Pancreas (tissue), 10 donors: ENCODE results near the gene LAMTOR2. TPM values are rescaled to one million over a fixed set of nuclear protein-coding genes. Genes with fewer than 3 reads are reported as not detected.
"Not testable (repeated sequence)": the region's sequence is repeated elsewhere in the genome, so short reads cannot be mapped to it uniquely, and the experiment has no call there.

Experiments used
- ATAC-seq, 4 donors: fragments of 200-7000 bp; cut with Tn5 transposase; one replicate each; pipeline versions ENCODE4 v1.8.0 to v1.9.1; 2020; ENCODE audit warnings: mild to moderate bottlenecking in 4 of 4, moderate library complexity in 4 of 4
- DNase-seq, 6 donors: peaks; one replicate each; pipeline ENCODE4 v3.0.0-alpha.2; 2020
- FAIRE-seq: peaks from 2 replicates; lab custom pipeline; 2012; peaks lifted over from hg19 to GRCh38; lab: Jason Lieb, UNC
- H3K27ac ChIP-seq, 4 donors: fragments of 200-600 bp; sonication (generic); 1 replicate in 3 of 4; 2 replicates in 1 of 4; pipeline versions ENCODE4 v1.5.0 to v1.8.0; 2020
- H3K27me3 ChIP-seq, 4 donors: fragments of 200-600 bp; one replicate each; pipeline ENCODE4 v1.8.0; 2021
- H3K36me3 ChIP-seq, 3 donors: fragments of 200-600 bp; sonication (generic) in 1 of 3; one replicate each; pipeline versions ENCODE4 v1.5.0 to v1.8.0; 2020 to 2021
- H3K4me1 ChIP-seq, 3 donors: fragments of 200-600 bp; one replicate each; pipeline ENCODE4 v1.8.0; 2021
- H3K4me3 ChIP-seq, 4 donors: fragments of 200-600 bp; sonication (generic) in 2 of 4; one replicate each; pipeline versions ENCODE4 v1.5.0 to v1.8.0; 2020 to 2021
- H3K9me3 ChIP-seq, 4 donors: fragments of 200-600 bp; one replicate each; pipeline ENCODE4 v1.8.0; 2021
- WGBS, 2 donors: extraction: QIAGEN DNeasy Blood & Tissue Kit; methylation state at CpG; one replicate each; pipeline ENCODE4 v1.1.7; 2013; 5-methylcytosine and 5-hydroxymethylcytosine counted together
- intact Hi-C, 3 donors: fragments of 100-400 bp; cut with DNase I; formaldehyde crosslinking; loops; one replicate each; pipeline versions ENCODE4 v1.11.1 to v1.14.2; 2022
- polyA plus RNA-seq, 2 donors: library from polyadenylated mRNA; stranded (reverse); fragments of 200-250 nt; gene quantifications; one replicate each; pipeline ENCODE4 v1.2.3, GENCODE V29; 2013
- total RNA-seq, 6 donors: library from RNA; stranded (reverse); fragmentation: NEBNext Ultra II Directional in 4 of 6; extraction: Animal tissue kit (Norgen Biotek cat#: 25700) in 4 of 6; gene quantifications; one replicate each; pipeline versions ENCODE4 v1.2.1 to v1.2.4, GENCODE V29; 2021 to 2023
- TF ChIP-seq, protein P1 (sequence below), 4 donors: fragments of 200-600 bp; sonication (generic) in 3 of 4; IDR thresholded peaks; one replicate each; pipeline versions ENCODE4 v1.5.0 to v1.8.0; 2021; ENCODE audit warnings: antibody characterized with exemption in 4 of 4
- donor health status: healthy with polysubstance abuse.
- donor health status: DM: no; HTN: no; CAD: no; lungs with moderate emphysema.
- donor health status: DM: no; HTN: no; CAD: no.
- donor health status: control.
- donor health status: control.
- donor health status: Bipolar disorder and iron deficiency.
- donor health status: DM: yes; HTN: yes; CAD: no.
- donor health status: DM: no; HTN: no; CAD: no.
- donor health status: DM: no; HTN: no; CAD: no.
- donor health status: DM: yes; HTN: yes; CAD: no.

The LAMTOR2 gene
- total and polyA plus RNA-seq, 8 donors: 31.7 to 60.1 (median 33.2) TPM

DNA sequence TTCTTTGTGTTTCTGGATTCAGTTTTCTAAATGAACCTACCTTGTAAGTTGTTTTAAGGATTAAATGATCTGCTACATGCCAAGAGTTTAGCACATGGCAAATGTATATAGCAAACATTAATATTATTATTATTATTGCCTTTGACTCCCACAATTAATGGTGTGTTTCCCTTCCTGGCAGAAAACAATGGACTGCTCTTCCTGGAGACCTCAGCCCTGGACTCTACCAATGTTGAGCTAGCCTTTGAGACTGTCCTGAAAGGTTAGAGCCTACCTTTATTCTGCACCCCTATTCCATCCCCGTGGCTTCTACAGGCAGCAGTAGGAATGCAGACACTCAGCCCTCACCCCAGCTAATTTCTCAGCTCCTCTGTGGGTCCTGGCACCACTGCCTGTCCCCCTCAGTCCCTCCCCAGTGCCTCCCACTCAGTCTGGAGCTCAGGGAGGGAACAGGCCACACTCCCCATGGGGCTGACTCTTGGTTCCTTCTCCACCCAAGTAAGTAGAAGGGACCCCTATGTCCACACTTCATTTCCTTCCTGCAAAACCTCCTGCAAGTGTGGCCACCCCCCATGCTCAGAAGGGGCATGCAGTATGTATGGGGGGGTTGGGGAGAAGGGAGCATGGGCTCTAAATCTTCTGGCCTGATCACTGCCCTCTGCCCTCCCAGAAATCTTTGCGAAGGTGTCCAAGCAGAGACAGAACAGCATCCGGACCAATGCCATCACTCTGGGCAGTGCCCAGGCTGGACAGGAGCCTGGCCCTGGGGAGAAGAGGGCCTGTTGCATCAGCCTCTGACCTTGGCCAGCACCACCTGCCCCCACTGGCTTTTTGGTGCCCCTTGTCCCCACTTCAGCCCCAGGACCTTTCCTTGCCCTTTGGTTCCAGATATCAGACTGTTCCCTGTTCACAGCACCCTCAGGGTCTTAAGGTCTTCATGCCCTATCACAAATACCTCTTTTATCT is 15.2 kb downstream of the LAMTOR2 start:
- ATAC-seq: no peak
- FAIRE-seq: no peak
- intact Hi-C loops: no loop called here
- no peak for DNase-seq
- 84 to 85% methylated on average over 3 of the region's 3 CpGs for WGBS, 2 donors
- no peaks in the 10 kb centered on the region for H3K27me3 ChIP-seq
- no peaks in the 10 kb centered on the region for H3K4me1 ChIP-seq
- no peaks in the 10 kb centered on the region for H3K9me3 ChIP-seq
- peaks cover 0 to 11% (median 0%) of the 10 kb centered on the region in 3 donors for H3K36me3 ChIP-seq
- TF ChIP-seq, protein P1, sequence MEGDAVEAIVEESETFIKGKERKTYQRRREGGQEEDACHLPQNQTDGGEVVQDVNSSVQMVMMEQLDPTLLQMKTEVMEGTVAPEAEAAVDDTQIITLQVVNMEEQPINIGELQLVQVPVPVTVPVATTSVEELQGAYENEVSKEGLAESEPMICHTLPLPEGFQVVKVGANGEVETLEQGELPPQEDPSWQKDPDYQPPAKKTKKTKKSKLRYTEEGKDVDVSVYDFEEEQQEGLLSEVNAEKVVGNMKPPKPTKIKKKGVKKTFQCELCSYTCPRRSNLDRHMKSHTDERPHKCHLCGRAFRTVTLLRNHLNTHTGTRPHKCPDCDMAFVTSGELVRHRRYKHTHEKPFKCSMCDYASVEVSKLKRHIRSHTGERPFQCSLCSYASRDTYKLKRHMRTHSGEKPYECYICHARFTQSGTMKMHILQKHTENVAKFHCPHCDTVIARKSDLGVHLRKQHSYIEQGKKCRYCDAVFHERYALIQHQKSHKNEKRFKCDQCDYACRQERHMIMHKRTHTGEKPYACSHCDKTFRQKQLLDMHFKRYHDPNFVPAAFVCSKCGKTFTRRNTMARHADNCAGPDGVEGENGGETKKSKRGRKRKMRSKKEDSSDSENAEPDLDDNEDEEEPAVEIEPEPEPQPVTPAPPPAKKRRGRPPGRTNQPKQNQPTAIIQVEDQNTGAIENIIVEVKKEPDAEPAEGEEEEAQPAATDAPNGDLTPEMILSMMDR (IDR thresholded peaks at IDR 0.05): no peak
- H3K27ac ChIP-seq: no peak overlapping the region
- H3K4me3 ChIP-seq: no peak overlapping the region

DNA sequence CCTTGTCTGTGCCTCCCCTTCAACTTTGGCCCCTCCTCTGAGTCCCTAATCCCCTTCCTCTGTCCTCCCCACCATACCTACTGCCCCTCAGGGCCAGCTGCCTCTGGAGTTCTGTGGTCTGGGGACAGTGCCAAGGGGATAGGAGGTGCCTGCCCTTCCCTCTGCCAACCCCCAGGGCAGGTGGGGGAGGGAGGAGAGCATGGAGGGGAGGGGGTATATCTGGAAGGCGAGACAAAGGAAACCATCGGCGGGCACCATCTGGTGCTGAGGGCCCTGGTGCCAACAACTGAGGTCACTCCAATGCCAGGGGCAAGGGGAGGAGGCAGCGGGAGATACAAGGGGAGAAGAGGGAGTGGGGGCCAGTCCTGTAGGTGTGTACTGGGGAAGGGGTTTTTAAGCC is 16.0 kb downstream of the LAMTOR2 start:
- TF ChIP-seq, protein P1 (IDR thresholded peaks at IDR 0.05): no peak
- 57 to 65% methylated on average over 4 of the region's 4 CpGs for WGBS, 2 donors
- peaks cover 0 to 11% (median 0%) of the 10 kb centered on the region in 3 donors for H3K36me3 ChIP-seq
- no peaks in the 10 kb centered on the region for H3K9me3 ChIP-seq
- no peak overlapping the region for H3K27ac ChIP-seq
- intact Hi-C loops: no loop called here
- DNase-seq (no peak), FAIRE-seq (no peak), ATAC-seq (no peak)
- no peaks in the 10 kb centered on the region for H3K4me1 ChIP-seq
- H3K27me3 ChIP-seq: no peaks in the 10 kb centered on the region
- no peak overlapping the region for H3K4me3 ChIP-seq

DNA sequence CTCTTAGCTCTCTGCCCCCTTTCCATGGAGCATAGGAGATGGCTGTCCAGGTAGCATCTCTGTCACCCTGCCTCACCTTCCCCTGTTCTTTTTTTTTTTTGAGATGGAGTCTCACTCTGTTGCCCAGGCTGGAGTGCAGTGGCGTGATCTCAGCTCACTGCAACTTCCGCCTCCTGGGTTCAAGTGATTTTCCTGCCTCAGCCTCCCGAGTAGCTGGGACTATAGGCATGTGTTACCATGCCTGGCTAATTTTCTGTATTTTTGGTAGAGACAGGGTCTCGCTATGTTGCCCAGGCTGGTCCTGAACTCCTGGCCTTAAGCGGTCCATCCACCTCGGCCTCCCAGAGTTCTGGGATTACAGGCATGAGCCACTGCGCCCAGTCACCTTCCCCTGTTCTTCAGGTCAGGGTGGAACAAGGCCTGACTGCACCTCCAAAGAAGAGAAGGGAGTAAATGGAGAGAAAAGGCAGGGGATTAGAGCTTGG is 16.8 kb downstream of the LAMTOR2 start:
- peaks cover 0 to 11% (median 0%) of the 10 kb centered on the region in 3 donors for H3K36me3 ChIP-seq

DNA sequence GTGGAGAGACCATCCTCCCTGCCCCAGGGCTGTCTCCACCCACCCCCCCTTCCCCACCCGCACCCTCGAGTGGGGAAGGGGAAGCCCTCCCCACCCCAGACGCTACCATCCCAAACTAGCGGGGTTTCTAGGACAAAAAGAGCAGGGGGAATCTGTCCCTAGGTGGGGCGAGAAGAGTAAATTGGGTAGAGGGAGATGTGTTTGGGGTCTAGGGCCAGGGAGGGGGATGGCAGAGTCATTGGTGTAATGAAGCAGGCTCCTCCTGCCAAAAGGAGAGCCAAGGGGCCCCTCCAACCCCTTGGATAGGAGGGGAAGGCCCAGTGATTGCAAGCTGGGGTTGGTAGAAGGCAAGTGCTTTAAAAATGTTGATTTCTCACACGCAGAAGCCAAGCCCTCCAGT is 17.7 kb downstream of the LAMTOR2 start:
- no peak overlapping the region for H3K27ac ChIP-seq
- H3K36me3 ChIP-seq: peaks cover 0 to 11% (median 0%) of the 10 kb centered on the region in 3 donors
- H3K9me3 ChIP-seq: no peaks in the 10 kb centered on the region
- TF ChIP-seq, protein P1 (IDR thresholded peaks at IDR 0.05): no peak
- H3K4me3 ChIP-seq: no peak overlapping the region
- FAIRE-seq (no peak), ATAC-seq (no peak), DNase-seq (no peak)
- no peaks in the 10 kb centered on the region for H3K4me1 ChIP-seq
- H3K27me3 ChIP-seq: no peaks in the 10 kb centered on the region
- intact Hi-C loops: no loop called here
- WGBS, 2 donors: 67 to 76% methylated on average over 6 of the region's 6 CpGs

More for the DNA sequence above, 16.8 kb downstream of the LAMTOR2 start:
- H3K27me3 ChIP-seq, H3K4me1 ChIP-seq, intact Hi-C loops, DNase-seq, H3K27ac ChIP-seq, H3K9me3 ChIP-seq, H3K4me3 ChIP-seq, ATAC-seq, FAIRE-seq: not testable (repeated sequence)
- 92 to 93% methylated on average over 7 of the region's 7 CpGs for WGBS, 2 donors

DNA sequence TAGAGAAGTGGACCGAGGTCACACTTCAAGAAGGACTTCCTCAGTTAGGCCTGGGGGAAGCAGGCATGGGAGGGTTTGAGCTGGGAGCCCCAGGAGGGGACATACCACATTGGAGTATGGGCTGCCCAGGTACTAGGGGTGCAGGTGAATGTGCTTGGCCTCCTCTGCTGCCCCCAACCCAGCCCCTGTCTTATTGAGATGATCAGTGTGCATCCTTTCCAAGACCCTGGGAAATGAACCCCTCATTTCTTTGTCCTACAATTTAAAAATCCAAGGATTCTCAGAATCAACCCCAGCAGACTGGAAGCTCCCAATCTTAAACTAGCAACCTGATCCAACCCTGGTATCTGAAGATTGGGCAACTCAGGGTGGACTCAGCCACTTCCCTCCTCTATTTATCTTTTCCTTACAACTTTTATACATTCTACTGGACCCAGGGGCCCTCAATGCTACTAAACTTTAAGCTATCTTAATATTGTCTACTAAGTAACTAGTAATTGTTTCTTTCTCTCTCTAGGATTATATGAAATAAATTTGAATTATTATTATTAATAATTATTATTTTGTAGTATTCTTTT is 18.6 kb downstream of the LAMTOR2 start:
- Histone ChIP-seq H3K27ac (no peak overlapping the region), H3K9me3 (no peaks in the 10 kb centered on the region), H3K36me3 (peaks cover 0 to 11% (median 0%) of the 10 kb centered on the region in 3 donors), H3K4me3 (no peak overlapping the region), H3K4me1 (no peaks in the 10 kb centered on the region), H3K27me3 (no peaks in the 10 kb centered on the region)
- no peak for FAIRE-seq
- intact Hi-C loops: no loop called here
- WGBS, 2 donors: 0 to 31% methylated on average over 1 of the region's 1 CpG
- ATAC-seq: no peak
- DNase-seq: no peak
- TF ChIP-seq, protein P1 (IDR thresholded peaks at IDR 0.05): no peak
